ENCODE data around the gene LRRC23. TPM values are rescaled to one million over a fixed set of nuclear protein-coding genes. Genes with fewer than 3 reads are reported as not detected.

LRRC23 gene
- total RNA-seq, 6 experiments from 2014 or later, result 5.5 to 7.9 (median 6.6) TPM

- peaks cover 47% of the 10 kb centered on the region for H3K36me3 Mint-ChIP-seq (ENCODE audit: low read depth)
- H3K27me3 Mint-ChIP-seq (ENCODE audit: insufficient read depth), result peaks cover 13% of the 10 kb centered on the region
- peaks cover 2% of the 10 kb centered on the region; the same call in 1 of the 2 replicates for H3K9me3 Mint-ChIP-seq
- H3K4me1 Mint-ChIP-seq (ENCODE audit: low read depth), result peaks cover 55% of the 10 kb centered on the region
- H3K4me3 Mint-ChIP-seq, result peak overlapping the region; percentile 65; the same call in 1 of the 2 replicates
- no peak for DNase-seq
- TF ChIP-seq, protein P1, sequence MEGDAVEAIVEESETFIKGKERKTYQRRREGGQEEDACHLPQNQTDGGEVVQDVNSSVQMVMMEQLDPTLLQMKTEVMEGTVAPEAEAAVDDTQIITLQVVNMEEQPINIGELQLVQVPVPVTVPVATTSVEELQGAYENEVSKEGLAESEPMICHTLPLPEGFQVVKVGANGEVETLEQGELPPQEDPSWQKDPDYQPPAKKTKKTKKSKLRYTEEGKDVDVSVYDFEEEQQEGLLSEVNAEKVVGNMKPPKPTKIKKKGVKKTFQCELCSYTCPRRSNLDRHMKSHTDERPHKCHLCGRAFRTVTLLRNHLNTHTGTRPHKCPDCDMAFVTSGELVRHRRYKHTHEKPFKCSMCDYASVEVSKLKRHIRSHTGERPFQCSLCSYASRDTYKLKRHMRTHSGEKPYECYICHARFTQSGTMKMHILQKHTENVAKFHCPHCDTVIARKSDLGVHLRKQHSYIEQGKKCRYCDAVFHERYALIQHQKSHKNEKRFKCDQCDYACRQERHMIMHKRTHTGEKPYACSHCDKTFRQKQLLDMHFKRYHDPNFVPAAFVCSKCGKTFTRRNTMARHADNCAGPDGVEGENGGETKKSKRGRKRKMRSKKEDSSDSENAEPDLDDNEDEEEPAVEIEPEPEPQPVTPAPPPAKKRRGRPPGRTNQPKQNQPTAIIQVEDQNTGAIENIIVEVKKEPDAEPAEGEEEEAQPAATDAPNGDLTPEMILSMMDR (IDR thresholded peaks at IDR 0.05), result peak; percentile 34
- H3K27ac Mint-ChIP-seq, result peak overlapping the region; percentile 84
Observed at GRCh38 chr12:6938353-6939190, 34.0 kb downstream of the LRRC23 start.

DNA sequence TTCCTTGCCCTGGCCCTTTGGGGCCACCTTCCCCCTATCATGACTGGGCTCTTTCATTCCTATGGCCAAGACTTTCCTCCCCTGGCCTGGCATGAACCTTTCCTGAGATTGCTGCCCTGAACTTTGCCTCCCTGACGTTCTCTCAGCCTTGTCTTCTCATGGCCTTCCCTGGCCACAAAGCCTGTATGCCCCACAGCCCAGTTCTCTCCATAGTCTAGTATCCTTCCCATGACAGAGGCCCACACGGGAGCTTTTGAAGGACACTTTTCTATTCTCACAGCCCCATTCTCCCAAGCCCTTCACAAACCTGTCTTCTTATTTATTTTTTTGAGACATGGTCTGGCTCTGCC is 34.5 kb downstream of the LRRC23 start:
- peaks cover 55% of the 10 kb centered on the region for H3K4me1 Mint-ChIP-seq (ENCODE audit: low read depth)
- peak overlapping the region; percentile 27; the same call in 1 of the 2 replicates for H3K4me3 Mint-ChIP-seq
- DNase-seq, result no peak
- H3K9me3 Mint-ChIP-seq, result peaks cover 5% of the 10 kb centered on the region; the same call in 1 of the 2 replicates
- H3K36me3 Mint-ChIP-seq (ENCODE audit: low read depth), result peaks cover 41% of the 10 kb centered on the region
- H3K27ac Mint-ChIP-seq, result peak overlapping the region; percentile 77
- H3K27me3 Mint-ChIP-seq (ENCODE audit: insufficient read depth), result peaks cover 19% of the 10 kb centered on the region
- TF ChIP-seq, protein P1 (IDR thresholded peaks at IDR 0.05), result no peak

DNA sequence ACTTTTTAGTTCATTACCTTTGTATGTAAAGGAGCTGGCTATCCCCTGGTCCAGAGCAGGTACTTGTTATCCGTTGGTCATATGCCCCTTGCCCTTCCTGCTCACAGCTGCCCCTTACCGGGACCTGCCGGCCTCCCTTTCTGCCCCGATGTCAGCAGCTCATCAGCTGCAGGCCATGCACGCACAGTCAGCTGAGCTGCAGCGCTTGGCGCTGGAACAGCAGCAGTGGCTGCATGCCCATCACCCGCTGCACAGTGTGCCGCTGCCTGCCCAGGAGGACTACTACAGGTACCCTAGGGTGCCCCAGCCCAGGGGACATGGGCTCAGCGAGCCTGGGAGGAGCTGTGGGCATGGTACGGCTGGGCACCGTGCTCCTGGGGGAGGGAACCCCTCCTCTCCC is 36.6 kb downstream of the LRRC23 start:
- Mint-ChIP-seq H3K27ac (no peak overlapping the region), H3K36me3 (ENCODE audit: low read depth) (peaks cover 27% of the 10 kb centered on the region), H3K4me1 (ENCODE audit: low read depth) (peaks cover 51% of the 10 kb centered on the region), H3K9me3 (peaks cover 9% of the 10 kb centered on the region; the same call in 1 of the 2 replicates), H3K27me3 (ENCODE audit: insufficient read depth) (peaks cover 27% of the 10 kb centered on the region), H3K4me3 (no peak overlapping the region)
- TF ChIP-seq, protein P1 (IDR thresholded peaks at IDR 0.05), result no peak
- DNase-seq, result no peak

GRCh38 chr12:6941782-6942181 is 37.2 kb downstream of the LRRC23 start:
- no peak for DNase-seq
- TF ChIP-seq, protein P1 (IDR thresholded peaks at IDR 0.05), result no peak
- H3K27ac Mint-ChIP-seq, result no peak overlapping the region
- H3K4me3 Mint-ChIP-seq, result no peak overlapping the region
- H3K4me1 Mint-ChIP-seq (ENCODE audit: low read depth), result peaks cover 51% of the 10 kb centered on the region
- H3K9me3 Mint-ChIP-seq, result peaks cover 9% of the 10 kb centered on the region; the same call in 1 of the 2 replicates
- H3K27me3 Mint-ChIP-seq (ENCODE audit: insufficient read depth), result peaks cover 27% of the 10 kb centered on the region
- H3K36me3 Mint-ChIP-seq (ENCODE audit: low read depth), result peaks cover 23% of the 10 kb centered on the region

DNA sequence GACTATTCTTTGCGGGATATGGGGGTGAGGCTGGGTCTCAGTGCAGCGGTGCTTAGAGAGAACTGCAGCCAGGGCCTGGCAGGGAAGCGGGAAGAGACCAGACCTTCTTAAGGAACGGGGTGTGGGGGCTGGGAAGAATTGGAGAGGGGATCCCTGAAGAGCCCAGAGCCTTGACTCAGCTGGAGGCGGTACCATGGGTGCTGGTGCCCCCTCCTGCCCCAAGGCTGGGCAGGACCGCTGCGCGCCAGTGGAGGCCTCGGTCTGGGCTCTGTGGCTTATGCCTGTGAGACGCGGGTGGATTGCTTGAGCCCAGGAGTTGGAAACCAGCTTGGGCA is 37.7 kb downstream of the LRRC23 start:
- Mint-ChIP-seq H3K9me3 (peaks cover 9% of the 10 kb centered on the region; the same call in 1 of the 2 replicates), H3K4me1 (ENCODE audit: low read depth) (peaks cover 51% of the 10 kb centered on the region), H3K27me3 (ENCODE audit: insufficient read depth) (peaks cover 27% of the 10 kb centered on the region), H3K27ac (peak overlapping the region; percentile 100), H3K4me3 (peak overlapping the region; percentile 53; the same call in 1 of the 2 replicates), H3K36me3 (ENCODE audit: low read depth) (peaks cover 26% of the 10 kb centered on the region)
- no peak for DNase-seq
- TF ChIP-seq, protein P1 (IDR thresholded peaks at IDR 0.05), result no peak

Measured in HFFc6 (cell line).